Neutrophil (primary cell): ENCODE data around the gene EFNA5.
A peak's percentile ranks its signal among the peaks of the same experiment; 100 is the strongest.

Source experiments
- H3K27ac ChIP-seq: fragments of 200-600 bp; sonication (generic); 2 replicates; pipeline ENCODE4 v1.5.1; 2016; ENCODE audit warnings: mild to moderate bottlenecking, moderate library complexity
- H3K27me3 ChIP-seq: fragments of 200-600 bp; sonication (generic); 2 replicates; pipeline ENCODE4 v1.6.0; 2016; ENCODE audit warnings: mild to moderate bottlenecking
- H3K36me3 ChIP-seq: fragments of 200-600 bp; sonication (generic); 2 replicates; pipeline ENCODE4 v1.5.1; 2017
- H3K4me1 ChIP-seq, 2 experiments: fragments of 200-600 bp in 1 of 2; sonication (generic) in 1 of 2; 1 replicate in 1 of 2; 2 replicates in 1 of 2; pipeline versions ENCODE4 v1.5.1 to v1.6.1; 2013 to 2016; ENCODE audit warnings: low read depth in 1 of 2, low read length in 1 of 2, mild to moderate bottlenecking in 1 of 2, moderate library complexity in 1 of 2; ENCODE audit not compliant: control insufficient read depth in 1 of 2, insufficient read depth in 1 of 2
- H3K4me3 ChIP-seq, 2 experiments: fragments of 200-600 bp in 1 of 2; sonication (generic) in 1 of 2; 1 replicate in 1 of 2; 2 replicates in 1 of 2; pipeline ENCODE4 v1.5.1; 2013 to 2016; ENCODE audit warnings: low read depth in 1 of 2, low read length in 1 of 2, mild to moderate bottlenecking in 1 of 2, moderate library complexity in 1 of 2
- H3K9me3 ChIP-seq: fragments of 200-600 bp; sonication (generic); 2 replicates; pipeline ENCODE4 v1.5.1; 2016
- TF ChIP-seq, protein P1 (sequence below): fragments of 200-600 bp; sonication (generic); IDR thresholded peaks from 2 replicates; pipeline ENCODE4 v1.5.1; 2016; ENCODE audit warnings: antibody characterized with exemption

The EFNA5 gene

DNA sequence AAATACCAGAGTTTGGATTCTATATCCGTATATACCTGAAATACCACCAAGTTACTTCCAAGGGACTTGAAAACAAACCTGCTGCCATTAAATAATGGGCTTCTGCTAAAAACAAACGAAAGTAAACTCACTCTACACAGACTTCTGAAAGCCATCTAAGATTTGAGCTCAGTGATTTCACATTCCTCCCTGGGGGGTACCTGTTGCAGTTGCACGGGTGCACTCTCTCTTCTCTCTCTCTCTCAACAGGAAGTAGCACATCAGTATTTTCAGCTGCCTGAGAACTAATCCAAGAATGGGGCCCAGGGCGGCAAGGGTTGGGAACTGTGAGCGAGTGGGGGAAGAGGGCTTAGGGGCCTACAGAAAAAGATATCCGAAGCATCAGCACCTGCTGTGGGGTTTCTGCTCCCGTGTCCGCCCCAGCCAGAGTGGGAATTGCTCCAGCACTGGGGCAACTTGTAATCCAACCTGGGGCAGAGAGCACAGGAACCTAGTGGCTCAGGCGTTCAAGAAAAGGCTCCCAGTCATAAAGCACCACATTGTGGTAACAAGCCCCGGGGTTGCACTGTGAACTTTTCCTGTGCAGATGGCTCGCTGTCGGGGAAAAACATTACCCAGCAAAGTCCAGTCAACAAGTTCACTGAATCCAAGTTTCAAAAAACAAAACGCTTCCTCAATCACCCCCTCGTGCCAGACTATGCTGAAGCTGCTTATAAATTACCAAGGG lies 99.8 kb downstream of the EFNA5 start:
- Histone ChIP-seq H3K36me3 (no peaks in the 10 kb centered on the region), H3K27ac (peak overlapping the region; percentile 62), H3K4me3 (peak overlapping the region; percentile 60), H3K9me3 (no peaks in the 10 kb centered on the region), H3K4me1 (peaks cover 10 to 16% of the 10 kb centered on the region in 2 experiments), H3K27me3 (peaks cover 33% of the 10 kb centered on the region)
- TF ChIP-seq, protein P1, sequence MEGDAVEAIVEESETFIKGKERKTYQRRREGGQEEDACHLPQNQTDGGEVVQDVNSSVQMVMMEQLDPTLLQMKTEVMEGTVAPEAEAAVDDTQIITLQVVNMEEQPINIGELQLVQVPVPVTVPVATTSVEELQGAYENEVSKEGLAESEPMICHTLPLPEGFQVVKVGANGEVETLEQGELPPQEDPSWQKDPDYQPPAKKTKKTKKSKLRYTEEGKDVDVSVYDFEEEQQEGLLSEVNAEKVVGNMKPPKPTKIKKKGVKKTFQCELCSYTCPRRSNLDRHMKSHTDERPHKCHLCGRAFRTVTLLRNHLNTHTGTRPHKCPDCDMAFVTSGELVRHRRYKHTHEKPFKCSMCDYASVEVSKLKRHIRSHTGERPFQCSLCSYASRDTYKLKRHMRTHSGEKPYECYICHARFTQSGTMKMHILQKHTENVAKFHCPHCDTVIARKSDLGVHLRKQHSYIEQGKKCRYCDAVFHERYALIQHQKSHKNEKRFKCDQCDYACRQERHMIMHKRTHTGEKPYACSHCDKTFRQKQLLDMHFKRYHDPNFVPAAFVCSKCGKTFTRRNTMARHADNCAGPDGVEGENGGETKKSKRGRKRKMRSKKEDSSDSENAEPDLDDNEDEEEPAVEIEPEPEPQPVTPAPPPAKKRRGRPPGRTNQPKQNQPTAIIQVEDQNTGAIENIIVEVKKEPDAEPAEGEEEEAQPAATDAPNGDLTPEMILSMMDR, result no peak

DNA sequence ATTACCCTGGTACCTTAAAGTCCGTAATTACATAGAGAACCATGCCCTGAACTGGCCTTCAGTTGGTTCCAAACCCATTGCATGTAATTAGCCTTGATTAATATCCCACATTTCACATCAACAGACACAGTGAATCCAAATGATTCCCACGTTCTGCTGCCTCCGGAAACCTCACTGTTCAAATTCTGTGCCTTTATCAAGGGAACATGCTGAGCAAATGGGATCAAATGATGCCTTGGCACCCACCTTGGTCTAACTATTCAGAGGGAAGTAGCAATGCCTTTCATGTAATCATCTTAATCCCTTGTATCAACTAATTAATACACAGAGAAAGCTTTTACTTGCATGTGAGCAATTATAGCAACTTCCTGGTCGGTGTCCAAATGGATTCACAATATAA lies 100.6 kb downstream of the EFNA5 start:
- no peak overlapping the region for H3K4me3 ChIP-seq
- peaks cover 32% of the 10 kb centered on the region for H3K27me3 ChIP-seq
- TF ChIP-seq, protein P1, result no peak
- peaks cover 10 to 16% of the 10 kb centered on the region in 2 experiments for H3K4me1 ChIP-seq
- no peaks in the 10 kb centered on the region for H3K9me3 ChIP-seq
- no peaks in the 10 kb centered on the region for H3K36me3 ChIP-seq
- H3K27ac ChIP-seq, result no peak overlapping the region

- TF ChIP-seq, protein P1, result no peak
- peaks cover 24% of the 10 kb centered on the region for H3K27me3 ChIP-seq
- peaks cover 10 to 16% of the 10 kb centered on the region in 2 experiments for H3K4me1 ChIP-seq
- H3K36me3 ChIP-seq, result no peaks in the 10 kb centered on the region
- no peaks in the 10 kb centered on the region for H3K9me3 ChIP-seq
- H3K27ac ChIP-seq, result no peak overlapping the region
- no peak overlapping the region for H3K4me3 ChIP-seq
Measured at GRCh38 chr5:107567901-107568671, 102.7 kb downstream of the EFNA5 start.

DNA sequence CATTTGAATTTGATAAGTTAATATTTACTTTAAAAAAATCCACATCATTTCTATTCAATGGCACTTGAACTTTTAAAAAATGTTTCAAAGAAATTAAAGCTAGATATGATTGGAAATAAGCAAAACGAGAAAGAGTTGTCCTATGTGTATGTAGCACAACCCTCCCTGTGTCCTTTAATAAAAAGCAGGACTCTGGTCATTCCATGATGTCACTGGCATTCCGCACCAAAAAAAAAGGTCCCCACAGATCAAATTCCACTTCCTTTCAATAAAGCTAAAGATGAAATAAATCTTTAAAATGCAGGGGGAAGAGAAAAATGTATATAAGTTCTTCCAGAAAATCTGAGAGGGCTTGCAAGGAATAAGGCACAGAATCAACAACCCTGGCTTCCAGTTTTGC lies 103.8 kb downstream of the EFNA5 start:
- Histone ChIP-seq H3K36me3 (no peaks in the 10 kb centered on the region), H3K9me3 (no peaks in the 10 kb centered on the region), H3K4me1 (peaks cover 6 to 13% of the 10 kb centered on the region in 2 experiments), H3K27me3 (peaks cover 21% of the 10 kb centered on the region), H3K27ac (no peak overlapping the region), H3K4me3 (no peak overlapping the region)
- TF ChIP-seq, protein P1, result no peak

- H3K27me3 ChIP-seq, result peaks cover 11% of the 10 kb centered on the region
- no peaks in the 10 kb centered on the region for H3K9me3 ChIP-seq
- no peak overlapping the region for H3K4me3 ChIP-seq
- peaks cover 4% of the 10 kb centered on the region in 2 experiments for H3K4me1 ChIP-seq
- no peak overlapping the region for H3K27ac ChIP-seq
- TF ChIP-seq, protein P1, result no peak
- H3K36me3 ChIP-seq, result no peaks in the 10 kb centered on the region
Measured at GRCh38 chr5:107565791-107566767, 104.7 kb downstream of the EFNA5 start.
